GM23248 (cell line): ENCODE measurements around the gene ABHD1.

Experiments
- EZH2 ChIP-seq: fragments of 200-600 bp; sonication (generic); IDR thresholded peaks from 2 replicates; pipeline ENCODE4 v1.6.1; 2018; ENCODE audit warnings: antibody characterized with exemption, mild to moderate bottlenecking; ENCODE audit not compliant: insufficient read depth, poor library complexity, severe bottlenecking
- EZH2phosphoT487 ChIP-seq: fragments of 200-600 bp; sonication (generic); IDR thresholded peaks from 2 replicates; pipeline ENCODE4 v1.6.1; 2018; ENCODE audit warnings: antibody characterized with exemption, moderate library complexity, mild to moderate bottlenecking, low read depth; ENCODE audit not compliant: insufficient read depth

DNA sequence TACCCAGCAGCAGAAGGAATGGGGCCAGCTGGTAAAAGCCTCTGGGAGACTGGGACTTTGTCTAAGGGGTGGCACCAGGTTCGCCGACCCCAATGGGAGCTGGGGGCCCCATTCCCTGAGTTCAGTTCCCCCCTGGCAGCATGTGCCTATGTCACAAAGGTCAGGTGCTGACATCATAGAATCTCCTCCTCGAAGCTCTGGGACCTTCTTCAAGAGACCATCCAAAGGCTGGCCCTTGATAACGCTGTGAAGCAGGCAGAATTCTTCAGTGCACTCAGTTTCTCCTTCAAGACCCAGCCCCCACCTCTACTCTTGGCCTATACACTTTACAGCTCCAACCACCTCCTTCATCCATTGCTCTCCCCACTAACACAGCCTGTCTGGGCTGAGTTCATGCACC, 15.7 kb downstream of the ABHD1 start, which contains the start of gene PRR30:
- TF ChIP-seq EZH2 = no peak
- TF ChIP-seq EZH2phosphoT487 = no peak
